Esophagus squamous epithelium (tissue), 5 donors: ENCODE results near the gene SPATA18. TPM values are rescaled to one million over a fixed set of nuclear protein-coding genes. Genes with fewer than 3 reads are reported as not detected.

Experiments
- DNase-seq: peaks from one replicate; lab custom pipeline; 2025; lab: John Stamatoyannopoulos, UW
- H3K27ac ChIP-seq, 4 donors: fragments of 200-600 bp; sonication (generic); one replicate each; pipeline ENCODE4 v1.5.1; 2016 to 2019; ENCODE audit warnings: mild to moderate bottlenecking in 1 of 4
- H3K27me3 ChIP-seq, 4 donors: fragments of 200-600 bp; sonication (generic); 1 replicate in 3 of 4; 2 replicates in 1 of 4; pipeline versions ENCODE4 v1.5.1 to v1.6.0; 2017 to 2021; ENCODE audit warnings: antibody characterized with exemption in 1 of 4
- H3K36me3 ChIP-seq, 3 donors: fragments of 200-600 bp; sonication (generic); one replicate each; pipeline ENCODE4 v1.5.1; 2016 to 2019
- H3K4me1 ChIP-seq, 3 donors: fragments of 200-600 bp; sonication (generic); one replicate each; pipeline ENCODE4 v1.5.1; 2017 to 2019
- H3K4me3 ChIP-seq, 4 donors: fragments of 200-600 bp; sonication (generic); 1 replicate in 3 of 4; 2 replicates in 1 of 4; pipeline ENCODE4 v1.5.1; 2016 to 2019; ENCODE audit warnings: mild to moderate bottlenecking in 2 of 4, moderate library complexity in 1 of 4
- H3K9me3 ChIP-seq, 3 donors: fragments of 200-600 bp; sonication (generic); one replicate each; pipeline ENCODE4 v1.5.1; 2016 to 2019
- POLR2A ChIP-seq, 4 donors: fragments of 450-650 bp; IDR thresholded peaks; one replicate each; pipeline ENCODE4 v1.6.1; 2017; ENCODE audit warnings: antibody characterized with exemption in 4 of 4, mild to moderate bottlenecking in 4 of 4, moderate library complexity in 3 of 4
- WGBS, 2 donors: methylation state at CpG; one replicate each; pipeline ENCODE4 v1.1.5; 2018; 5-methylcytosine and 5-hydroxymethylcytosine counted together
- intact Hi-C: fragments of 100-400 bp; cut with DNase I; formaldehyde crosslinking; loops from one replicate; pipeline ENCODE4 v1.15.0; 2022
- total RNA-seq, 4 donors: library from RNA; depleted of rRNA; stranded (reverse); fragments of >200 nt; gene quantifications; one replicate each; pipeline ENCODE4 v1.1.0, GENCODE V29; 2016
- TF ChIP-seq, protein P1 (sequence below), 6 experiments: fragments of 450-650 bp in 4 of 6; fragments of 200-600 bp in 2 of 6; sonication (generic) in 2 of 6; IDR thresholded peaks; one replicate each; pipeline ENCODE4 v1.5.1; 2016 to 2019; ENCODE audit warnings: antibody characterized with exemption in 6 of 6, mild to moderate bottlenecking in 4 of 6, moderate library complexity in 4 of 6
- donor health status: DM: yes; HTN: yes; CAD: no.

Gene SPATA18
- total RNA-seq, 4 donors from 2014 or later: 5.4 to 6.9 (median 6.0) TPM

DNA sequence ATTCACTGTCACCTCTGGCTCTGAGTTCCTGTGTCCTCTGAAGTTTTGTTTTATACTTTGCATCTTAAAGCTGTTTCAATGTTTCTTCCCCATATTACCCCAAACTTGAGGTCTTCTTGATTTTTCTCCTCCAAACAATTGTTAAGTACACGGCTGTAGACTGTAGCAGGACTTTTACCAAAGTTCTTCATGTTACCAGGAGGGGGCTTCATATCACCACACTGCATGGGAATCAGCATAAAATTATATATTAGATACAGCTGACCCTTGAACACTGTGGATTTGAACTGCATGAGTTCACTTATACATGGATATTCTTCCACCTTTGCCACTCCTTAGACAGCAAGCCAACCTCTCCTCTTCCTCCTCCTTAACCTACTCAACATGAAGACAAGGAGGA is 56.6 kb downstream of the SPATA18 start:
- intact Hi-C loops: no loop called here
- no peak overlapping the region for H3K27ac ChIP-seq
- H3K27me3 ChIP-seq: no peaks in the 10 kb centered on the region
- H3K4me1 ChIP-seq: no peaks in the 10 kb centered on the region
- 62 to 63% methylated on average over 1 of the region's 1 CpG for WGBS, 2 donors
- no peak overlapping the region for H3K4me3 ChIP-seq
- no peaks in the 10 kb centered on the region for H3K9me3 ChIP-seq
- no peak for DNase-seq
- TF ChIP-seq, protein P1, sequence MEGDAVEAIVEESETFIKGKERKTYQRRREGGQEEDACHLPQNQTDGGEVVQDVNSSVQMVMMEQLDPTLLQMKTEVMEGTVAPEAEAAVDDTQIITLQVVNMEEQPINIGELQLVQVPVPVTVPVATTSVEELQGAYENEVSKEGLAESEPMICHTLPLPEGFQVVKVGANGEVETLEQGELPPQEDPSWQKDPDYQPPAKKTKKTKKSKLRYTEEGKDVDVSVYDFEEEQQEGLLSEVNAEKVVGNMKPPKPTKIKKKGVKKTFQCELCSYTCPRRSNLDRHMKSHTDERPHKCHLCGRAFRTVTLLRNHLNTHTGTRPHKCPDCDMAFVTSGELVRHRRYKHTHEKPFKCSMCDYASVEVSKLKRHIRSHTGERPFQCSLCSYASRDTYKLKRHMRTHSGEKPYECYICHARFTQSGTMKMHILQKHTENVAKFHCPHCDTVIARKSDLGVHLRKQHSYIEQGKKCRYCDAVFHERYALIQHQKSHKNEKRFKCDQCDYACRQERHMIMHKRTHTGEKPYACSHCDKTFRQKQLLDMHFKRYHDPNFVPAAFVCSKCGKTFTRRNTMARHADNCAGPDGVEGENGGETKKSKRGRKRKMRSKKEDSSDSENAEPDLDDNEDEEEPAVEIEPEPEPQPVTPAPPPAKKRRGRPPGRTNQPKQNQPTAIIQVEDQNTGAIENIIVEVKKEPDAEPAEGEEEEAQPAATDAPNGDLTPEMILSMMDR (IDR thresholded peaks at IDR 0.05): no peak
- no peak for TF ChIP-seq POLR2A (IDR thresholded peaks at IDR 0.05)
- H3K36me3 ChIP-seq: no peaks in the 10 kb centered on the region

DNA sequence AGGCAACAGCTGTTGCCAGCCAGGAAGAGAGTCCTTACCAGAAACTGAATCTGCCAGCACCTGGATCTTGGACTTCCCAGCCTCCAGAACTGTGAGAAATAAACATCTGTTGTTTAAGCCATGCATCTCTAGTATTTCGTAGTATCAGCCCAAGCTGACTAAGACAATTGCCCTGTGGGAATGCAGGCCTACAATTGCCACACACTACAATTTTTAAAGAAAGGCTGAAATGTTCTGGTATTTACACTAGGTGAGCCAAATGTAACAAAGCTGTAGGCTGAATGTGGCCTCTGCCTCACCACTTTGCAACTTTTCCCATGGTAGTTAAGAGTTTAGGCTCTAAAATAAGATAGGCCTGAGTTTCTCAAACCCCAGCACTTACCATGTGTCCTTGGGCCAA is 59.1 kb downstream of the SPATA18 start:
- H3K4me3 ChIP-seq: no peak overlapping the region
- no peaks in the 10 kb centered on the region for H3K9me3 ChIP-seq
- H3K4me1 ChIP-seq: no peaks in the 10 kb centered on the region
- no peak overlapping the region for H3K27ac ChIP-seq
- DNase-seq: no peak
- H3K27me3 ChIP-seq: no peaks in the 10 kb centered on the region
- H3K36me3 ChIP-seq: no peaks in the 10 kb centered on the region
- intact Hi-C loops: no loop called here
- TF ChIP-seq POLR2A (IDR thresholded peaks at IDR 0.05): no peak
- 90 to 93% methylated on average over 1 of the region's 1 CpG for WGBS, 2 donors

DNA sequence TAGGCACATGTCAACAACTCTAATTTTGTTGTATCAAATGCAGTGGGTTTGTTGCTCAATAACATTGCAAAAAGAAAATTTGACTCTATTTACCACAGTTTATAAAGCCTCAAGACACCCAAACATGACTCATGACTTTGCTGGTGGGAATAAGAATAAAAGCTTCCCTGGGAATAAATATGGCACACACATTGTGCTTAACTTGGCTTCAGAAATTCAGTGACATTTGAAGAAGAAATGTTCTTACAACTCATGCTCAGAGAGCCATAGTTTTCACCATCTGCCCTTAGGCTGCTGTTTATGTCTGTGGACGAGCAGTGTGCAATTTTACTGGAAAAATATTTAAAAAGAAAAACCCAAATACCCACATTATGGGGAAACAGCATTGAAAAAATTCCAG is 60.9 kb downstream of the SPATA18 start:
- WGBS, 2 donors: 43 to 60% methylated on average over 1 of the region's 1 CpG
- no peak for DNase-seq
- H3K27ac ChIP-seq: no peak overlapping the region
- no peak for TF ChIP-seq POLR2A (IDR thresholded peaks at IDR 0.05)
- TF ChIP-seq, protein P1 (IDR thresholded peaks at IDR 0.05): no peak
- H3K27me3 ChIP-seq: no peaks in the 10 kb centered on the region
- no peaks in the 10 kb centered on the region for H3K36me3 ChIP-seq
- no peaks in the 10 kb centered on the region for H3K4me1 ChIP-seq
- H3K9me3 ChIP-seq: no peaks in the 10 kb centered on the region
- intact Hi-C loops: no loop called here
- no peak overlapping the region for H3K4me3 ChIP-seq

DNA sequence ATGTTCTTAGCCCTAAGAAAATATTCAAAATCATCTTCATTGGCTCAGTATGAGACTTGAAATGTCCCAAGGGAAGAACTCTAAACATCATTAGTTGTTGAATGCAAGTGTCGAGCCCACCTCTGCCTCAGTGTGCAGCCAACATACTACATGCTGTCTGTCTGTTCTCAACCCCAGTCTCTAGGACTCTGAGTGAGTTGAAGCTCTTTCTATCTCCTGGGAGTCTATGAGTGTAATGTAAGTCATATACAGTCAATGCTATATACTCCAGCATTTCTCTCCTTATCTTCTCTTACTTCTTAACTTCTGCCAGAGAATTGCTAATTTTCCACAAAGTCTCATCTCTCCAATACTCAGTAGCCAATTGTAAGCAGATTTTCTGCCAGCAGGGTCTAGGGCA is 61.3 kb downstream of the SPATA18 start:
- TF ChIP-seq, protein P1 (IDR thresholded peaks at IDR 0.05): no peak
- no peak for TF ChIP-seq POLR2A (IDR thresholded peaks at IDR 0.05)
- WGBS, 2 donors: 64 to 73% methylated on average over 1 of the region's 1 CpG
- intact Hi-C loops: no loop called here
- DNase-seq: no peak
- Histone ChIP-seq H3K4me3 (no peak overlapping the region), H3K9me3 (no peaks in the 10 kb centered on the region), H3K4me1 (no peaks in the 10 kb centered on the region), H3K27me3 (no peaks in the 10 kb centered on the region), H3K36me3 (no peaks in the 10 kb centered on the region), H3K27ac (no peak overlapping the region)

DNA sequence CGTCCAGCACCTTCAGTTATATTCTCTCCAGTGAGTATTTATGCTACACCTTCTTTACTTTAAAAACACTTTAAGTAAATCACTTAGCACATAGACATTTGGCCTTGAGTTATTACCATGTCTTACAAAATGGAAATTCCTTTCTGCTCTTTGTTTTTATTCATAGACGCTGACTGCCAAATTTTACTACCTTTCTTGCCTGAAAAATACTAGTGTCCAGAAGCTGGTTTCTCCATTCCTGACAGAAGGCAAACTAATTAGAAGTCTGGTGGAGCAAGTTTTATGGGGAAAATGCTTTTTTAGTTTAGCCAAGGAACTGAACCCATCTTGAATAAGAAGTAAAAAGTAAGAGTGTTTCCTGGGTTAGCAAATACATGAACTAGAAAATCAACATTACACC is 65.5 kb downstream of the SPATA18 start:
- Histone ChIP-seq H3K36me3 (no peaks in the 10 kb centered on the region), H3K9me3 (no peaks in the 10 kb centered on the region), H3K27me3 (no peaks in the 10 kb centered on the region), H3K4me3 (no peak overlapping the region), H3K4me1 (no peaks in the 10 kb centered on the region), H3K27ac (no peak overlapping the region)
- WGBS, 2 donors: 79 to 86% methylated on average over 2 of the region's 2 CpGs
- intact Hi-C loops: no loop called here
- DNase-seq: no peak
- TF ChIP-seq, protein P1 (IDR thresholded peaks at IDR 0.05): no peak
- no peak for TF ChIP-seq POLR2A (IDR thresholded peaks at IDR 0.05)

DNA sequence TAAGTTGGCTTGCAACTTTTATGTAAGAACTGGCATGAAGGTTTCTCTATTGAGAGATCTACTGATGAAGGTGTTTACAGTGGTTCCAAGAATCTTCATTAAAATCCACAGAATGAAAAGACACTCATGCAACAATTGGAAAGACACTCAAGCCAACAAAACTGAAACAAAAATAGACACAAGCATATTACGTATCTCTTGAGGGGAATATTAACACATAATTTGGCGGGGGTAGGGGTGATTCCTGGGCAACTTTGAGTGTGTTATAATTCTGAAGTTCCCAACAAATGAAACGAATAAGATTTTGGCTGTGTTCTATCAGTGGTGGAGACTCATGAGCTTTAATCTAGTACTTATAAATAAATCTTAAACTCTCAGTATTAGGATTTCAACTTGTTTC is 75.1 kb downstream of the SPATA18 start:
- no peak overlapping the region for H3K4me3 ChIP-seq
- TF ChIP-seq, protein P1 (IDR thresholded peaks at IDR 0.05): no peak
- TF ChIP-seq POLR2A (IDR thresholded peaks at IDR 0.05): no peak
- no peaks in the 10 kb centered on the region for H3K4me1 ChIP-seq
- no peak overlapping the region for H3K27ac ChIP-seq
- no peaks in the 10 kb centered on the region for H3K27me3 ChIP-seq
- intact Hi-C loops: no loop called here
- WGBS, 2 donors: 63 to 77% methylated on average over 3 of the region's 3 CpGs
- no peaks in the 10 kb centered on the region for H3K9me3 ChIP-seq
- DNase-seq: no peak
- H3K36me3 ChIP-seq: no peaks in the 10 kb centered on the region
